ENCODE measurements around the gene ADAMTS8. TPM values are rescaled to one million over a fixed set of nuclear protein-coding genes. Genes with fewer than 3 reads are reported as not detected.

The ADAMTS8 gene
- total RNA-seq, 2 donors from 2014 or later = 1.00 to 4.0 TPM

DNA sequence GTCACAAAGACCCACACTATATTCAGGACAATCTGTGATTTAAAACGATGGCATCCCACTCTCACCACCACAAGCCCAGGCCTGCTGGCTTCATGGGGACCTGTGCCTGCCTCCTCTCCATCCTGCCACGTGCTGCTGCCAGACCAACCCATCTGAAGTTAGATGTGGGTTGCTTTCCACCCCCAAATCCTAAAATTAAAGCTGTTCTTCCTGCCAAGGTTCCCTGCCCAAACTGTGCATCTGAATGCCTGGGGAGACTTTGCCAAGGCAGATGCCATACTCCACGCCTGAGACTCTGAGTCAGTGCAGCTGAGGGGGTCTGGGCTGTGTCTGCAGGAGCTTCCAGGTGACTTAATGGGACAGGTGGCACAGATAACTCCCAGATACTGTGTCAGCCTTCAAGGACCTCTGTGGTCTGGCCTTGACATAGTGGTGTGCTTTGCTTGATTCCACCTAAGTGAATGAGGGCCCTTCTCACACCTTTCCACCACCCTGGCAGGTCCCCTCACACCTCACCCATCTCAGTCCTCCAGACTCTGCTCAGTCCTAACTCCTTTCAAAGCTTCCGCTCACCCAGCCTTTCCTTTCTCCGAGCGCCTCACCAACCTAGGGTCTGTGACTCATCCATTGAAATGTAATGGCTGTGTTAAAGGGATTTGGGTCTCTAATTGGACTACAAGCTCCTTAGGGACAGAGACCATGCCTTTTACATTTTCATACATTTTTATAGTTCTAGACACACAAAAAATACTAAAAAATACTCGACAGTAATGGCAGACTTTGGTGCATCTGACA, 18.6 kb downstream of the ADAMTS8 start:
- Histone ChIP-seq H3K36me3 (ENCODE audit: control insufficient read depth, insufficient read depth, low read length) (no peaks in the 10 kb centered on the region), H3K27me3 (ENCODE audit: control insufficient read depth, insufficient read depth, low read length, poor library complexity, severe bottlenecking) (no peaks in the 10 kb centered on the region), H3K9ac (ENCODE audit: extremely low read depth, low read length, poor library complexity, severe bottlenecking) (no peak overlapping the region), H3K4me3 (ENCODE audit: low read length) (no peak overlapping the region), H3K9me3 (ENCODE audit: control insufficient read depth, low read length) (no peaks in the 10 kb centered on the region), H3K4me1 (ENCODE audit: control insufficient read depth, insufficient read depth, low read length) (no peaks in the 10 kb centered on the region), H3K27ac (ENCODE audit: low read depth, low read length) (no peak overlapping the region)
- 78 to 95% methylated on average over 3 to 7 of the region's 7 CpGs for WGBS, 2 experiments (ENCODE audit: insufficient coverage in 1 of 2, insufficient read length in 1 of 2)
- Mint-ChIP-seq H3K4me1 (peaks cover 7% of the 10 kb centered on the region), H3K27ac (no peak overlapping the region), H3K9me3 (no peaks in the 10 kb centered on the region), H3K36me3 (ENCODE audit: low read depth) (peaks cover 1% of the 10 kb centered on the region), H3K27me3 (ENCODE audit: insufficient read depth) (peaks cover 1% of the 10 kb centered on the region), H3K4me3 (no peak overlapping the region)
- TF ChIP-seq, protein P1, sequence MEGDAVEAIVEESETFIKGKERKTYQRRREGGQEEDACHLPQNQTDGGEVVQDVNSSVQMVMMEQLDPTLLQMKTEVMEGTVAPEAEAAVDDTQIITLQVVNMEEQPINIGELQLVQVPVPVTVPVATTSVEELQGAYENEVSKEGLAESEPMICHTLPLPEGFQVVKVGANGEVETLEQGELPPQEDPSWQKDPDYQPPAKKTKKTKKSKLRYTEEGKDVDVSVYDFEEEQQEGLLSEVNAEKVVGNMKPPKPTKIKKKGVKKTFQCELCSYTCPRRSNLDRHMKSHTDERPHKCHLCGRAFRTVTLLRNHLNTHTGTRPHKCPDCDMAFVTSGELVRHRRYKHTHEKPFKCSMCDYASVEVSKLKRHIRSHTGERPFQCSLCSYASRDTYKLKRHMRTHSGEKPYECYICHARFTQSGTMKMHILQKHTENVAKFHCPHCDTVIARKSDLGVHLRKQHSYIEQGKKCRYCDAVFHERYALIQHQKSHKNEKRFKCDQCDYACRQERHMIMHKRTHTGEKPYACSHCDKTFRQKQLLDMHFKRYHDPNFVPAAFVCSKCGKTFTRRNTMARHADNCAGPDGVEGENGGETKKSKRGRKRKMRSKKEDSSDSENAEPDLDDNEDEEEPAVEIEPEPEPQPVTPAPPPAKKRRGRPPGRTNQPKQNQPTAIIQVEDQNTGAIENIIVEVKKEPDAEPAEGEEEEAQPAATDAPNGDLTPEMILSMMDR (conservative IDR thresholded peaks at IDR 0.05) = no peak
- DNase-seq = peak; percentile 66

DNA sequence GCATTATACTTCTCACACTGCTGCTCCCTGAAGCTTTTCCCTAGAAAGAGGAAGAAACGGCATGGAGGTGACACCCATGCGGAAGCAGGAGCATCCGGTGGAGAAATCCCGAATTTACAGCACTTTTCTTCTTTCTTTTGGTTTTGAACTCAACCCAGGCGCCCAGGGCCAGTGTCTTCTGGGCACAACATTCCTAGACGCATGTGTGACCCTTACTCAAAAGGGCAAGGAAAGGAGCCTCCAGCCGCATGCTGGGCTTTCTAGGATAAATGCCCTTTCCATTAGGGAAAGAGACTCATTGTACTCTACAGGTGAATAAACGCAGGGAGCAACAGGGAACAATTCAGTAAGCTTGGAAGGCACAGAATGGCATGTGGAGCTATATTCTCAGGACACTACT, 19.5 kb downstream of the ADAMTS8 start:
- Mint-ChIP-seq H3K27me3 (ENCODE audit: insufficient read depth) (peaks cover 1% of the 10 kb centered on the region), H3K27ac (no peak overlapping the region), H3K9me3 (no peaks in the 10 kb centered on the region), H3K4me3 (no peak overlapping the region), H3K4me1 (peaks cover 10% of the 10 kb centered on the region), H3K36me3 (ENCODE audit: low read depth) (peaks cover 1% of the 10 kb centered on the region)
- DNase-seq = no peak
- no peaks in the 10 kb centered on the region for H3K9me3 ChIP-seq (ENCODE audit: control insufficient read depth, low read length)
- no peak overlapping the region for H3K4me3 ChIP-seq (ENCODE audit: low read length)
- no peaks in the 10 kb centered on the region for H3K4me1 ChIP-seq (ENCODE audit: control insufficient read depth, insufficient read depth, low read length)
- no peaks in the 10 kb centered on the region for H3K27me3 ChIP-seq (ENCODE audit: control insufficient read depth, insufficient read depth, low read length, poor library complexity, severe bottlenecking)
- WGBS, 2 experiments (ENCODE audit: insufficient coverage in 1 of 2, insufficient read length in 1 of 2) = 84 to 91% methylated on average over 4 to 8 of the region's 8 CpGs
- no peak overlapping the region for H3K9ac ChIP-seq (ENCODE audit: extremely low read depth, low read length, poor library complexity, severe bottlenecking)
- TF ChIP-seq, protein P1 (conservative IDR thresholded peaks at IDR 0.05) = no peak
- no peak overlapping the region for H3K27ac ChIP-seq (ENCODE audit: low read depth, low read length)
- H3K36me3 ChIP-seq (ENCODE audit: control insufficient read depth, insufficient read depth, low read length) = no peaks in the 10 kb centered on the region

DNA sequence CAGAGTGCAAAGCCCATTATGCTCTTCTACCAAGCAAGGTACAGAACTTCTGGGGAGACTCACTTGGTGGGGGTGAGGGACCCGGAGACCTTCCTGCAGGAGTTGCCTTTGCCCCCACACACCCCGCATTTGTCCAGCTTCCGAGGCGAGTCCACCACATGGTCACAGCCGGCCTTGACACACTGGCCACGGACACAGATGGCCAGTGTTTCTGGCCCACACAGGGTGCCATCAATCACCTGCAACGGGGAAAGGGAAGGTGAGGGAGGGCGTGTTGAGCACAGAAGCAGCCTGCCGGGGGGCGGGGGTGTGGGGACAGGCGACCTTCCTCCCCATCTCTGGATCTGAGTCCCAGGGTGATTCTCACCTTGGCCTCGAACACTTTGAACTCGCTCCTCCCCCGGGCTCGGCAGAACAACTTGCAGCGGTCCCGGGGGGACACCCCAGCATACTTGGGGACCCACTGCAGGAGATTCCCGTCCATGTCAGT, 20.0 kb downstream of the ADAMTS8 start:
- Mint-ChIP-seq H3K4me1 (peaks cover 15% of the 10 kb centered on the region), H3K27ac (no peak overlapping the region), H3K27me3 (ENCODE audit: insufficient read depth) (peaks cover 1% of the 10 kb centered on the region), H3K36me3 (ENCODE audit: low read depth) (peaks cover 1% of the 10 kb centered on the region), H3K9me3 (no peaks in the 10 kb centered on the region), H3K4me3 (no peak overlapping the region)
- Histone ChIP-seq H3K36me3 (ENCODE audit: control insufficient read depth, insufficient read depth, low read length) (no peaks in the 10 kb centered on the region), H3K9me3 (ENCODE audit: control insufficient read depth, low read length) (no peaks in the 10 kb centered on the region), H3K9ac (ENCODE audit: extremely low read depth, low read length, poor library complexity, severe bottlenecking) (no peak overlapping the region), H3K27me3 (ENCODE audit: control insufficient read depth, insufficient read depth, low read length, poor library complexity, severe bottlenecking) (no peaks in the 10 kb centered on the region), H3K4me3 (ENCODE audit: low read length) (no peak overlapping the region), H3K4me1 (ENCODE audit: control insufficient read depth, insufficient read depth, low read length) (no peaks in the 10 kb centered on the region), H3K27ac (ENCODE audit: low read depth, low read length) (no peak overlapping the region)
- no peak for DNase-seq
- WGBS, 2 experiments (ENCODE audit: insufficient coverage in 1 of 2, insufficient read length in 1 of 2) = 89 to 91% methylated on average over 10 to 18 of the region's 18 CpGs
- TF ChIP-seq, protein P1 (conservative IDR thresholded peaks at IDR 0.05) = no peak
